GM18526 (cell line): ENCODE measurements around the gene COQ2.

Experiments used
- POLR2A ChIP-seq: IDR thresholded peaks from 3 replicates; pipeline ENCODE4 v1.6.1; 2011; ENCODE audit not compliant: insufficient read length; ENCODE audit errors: extremely low read depth

Gene COQ2

DNA sequence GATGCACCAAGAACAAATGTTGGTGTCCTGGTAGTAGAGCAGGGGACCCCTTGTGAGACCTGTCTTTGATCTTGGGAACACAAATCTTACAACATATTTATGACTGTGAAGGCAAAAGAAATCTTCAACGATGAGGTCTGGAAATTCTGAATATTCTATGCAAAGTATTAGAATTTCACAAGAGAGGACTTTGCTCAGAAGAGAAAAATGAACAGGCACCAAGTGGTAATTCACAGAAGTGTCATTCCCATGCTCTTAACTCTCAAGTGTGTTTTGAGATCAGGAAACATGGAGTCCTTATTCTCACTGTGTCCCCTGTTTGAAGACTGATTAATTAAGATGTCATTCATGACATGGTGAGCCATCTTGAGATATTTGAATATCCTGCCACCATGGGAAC lies 52.5 kb downstream of the COQ2 start:
- no peak for TF ChIP-seq POLR2A

- TF ChIP-seq POLR2A = no peak
These were observed 53.0 kb downstream of the COQ2 start for GRCh38 chr4:83231620-83232076.

DNA sequence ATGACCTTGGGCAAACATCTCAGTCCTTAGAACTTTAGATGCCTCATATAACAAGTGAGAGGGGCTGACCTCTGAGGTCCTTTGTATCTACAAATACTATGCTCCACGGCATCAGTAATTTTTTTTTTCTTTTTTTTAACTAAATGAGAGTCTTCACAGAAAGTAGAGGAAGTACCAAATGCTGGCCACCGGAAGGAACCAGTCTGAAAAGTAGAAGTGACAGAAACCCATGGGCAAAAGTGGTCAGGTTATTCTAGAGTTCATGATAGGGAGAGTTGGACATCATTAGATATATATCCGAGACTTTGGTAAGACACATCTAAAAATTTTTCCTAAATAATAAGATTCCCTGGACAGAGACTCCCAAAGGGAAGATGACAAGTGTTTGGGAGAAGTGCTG lies 53.7 kb downstream of the COQ2 start:
- no peak for TF ChIP-seq POLR2A

DNA sequence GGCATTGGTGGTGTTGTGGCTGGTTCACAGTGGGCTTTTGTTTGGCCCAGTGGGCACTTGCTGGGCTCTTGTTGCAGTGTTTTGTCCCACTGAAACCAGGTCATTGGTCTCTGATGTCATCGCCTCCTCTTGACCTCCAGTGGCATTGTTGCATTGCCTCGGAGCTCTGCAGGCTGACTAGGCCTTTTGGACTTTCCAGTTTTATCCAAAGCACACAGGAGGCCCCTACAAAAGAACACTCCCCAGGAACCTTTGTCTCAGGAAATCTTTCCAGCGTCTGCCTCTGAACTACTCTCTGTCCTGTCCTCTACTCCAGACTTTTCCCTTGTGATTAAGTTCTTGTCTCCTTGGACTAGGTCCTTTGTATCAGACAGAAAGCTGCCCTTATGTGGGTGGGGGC lies 54.8 kb downstream of the COQ2 start:
- no peak for TF ChIP-seq POLR2A

DNA sequence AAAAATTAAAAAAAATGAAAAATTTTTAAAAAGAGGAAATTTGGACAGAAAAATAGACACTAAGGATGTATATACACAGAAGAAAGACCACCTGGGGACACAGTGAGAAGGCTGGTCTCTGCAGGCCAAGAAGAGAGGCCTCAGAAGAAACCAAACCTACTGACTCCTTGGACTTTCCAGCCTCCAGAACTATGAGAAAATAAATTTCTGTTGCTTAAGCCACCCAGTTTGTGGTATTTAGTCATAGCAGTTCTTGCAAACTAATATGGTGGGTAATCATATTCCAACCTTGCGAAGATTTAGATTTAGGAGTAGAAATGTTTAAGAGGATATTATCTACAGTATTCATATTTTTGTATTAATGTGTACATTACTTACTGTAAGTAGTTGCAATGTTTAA lies 56.4 kb downstream of the COQ2 start:
- TF ChIP-seq POLR2A = no peak

- TF ChIP-seq POLR2A = no peak
These were observed 59.9 kb downstream of the COQ2 start for GRCh38 chr4:83224502-83225197.

GRCh38 chr4:83223781-83224180 lies 60.8 kb downstream of the COQ2 start:
- TF ChIP-seq POLR2A = no peak

DNA sequence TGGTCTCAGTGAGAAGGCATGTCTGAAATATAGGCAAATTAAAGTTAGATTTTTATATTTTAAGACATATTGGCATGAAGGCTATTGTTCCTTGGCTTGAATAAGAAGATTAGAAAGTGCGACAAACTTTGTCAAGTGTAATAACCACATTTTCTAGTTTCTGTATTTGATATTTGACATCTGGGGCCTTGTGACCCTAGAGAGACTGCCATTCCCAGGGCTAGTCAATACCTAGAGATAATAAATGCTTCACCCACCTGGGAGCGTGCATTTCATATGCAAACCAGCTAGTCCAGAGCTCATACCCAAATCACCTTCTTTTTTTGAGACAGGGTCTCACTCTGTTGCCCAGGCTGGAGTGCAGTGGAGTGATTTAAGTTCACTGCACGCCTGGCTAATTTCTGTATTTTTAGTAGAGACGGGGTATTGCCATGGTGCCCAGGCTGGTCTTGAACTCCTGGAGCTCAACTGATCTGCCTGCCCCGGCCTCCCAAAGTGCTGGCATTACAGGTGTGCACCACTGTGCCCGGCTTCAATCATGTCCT lies 62.6 kb downstream of the COQ2 start:
- TF ChIP-seq POLR2A = no peak

GRCh38 chr4:83219344-83220331 lies 65.0 kb downstream of the COQ2 start:
- TF ChIP-seq POLR2A = no peak

DNA sequence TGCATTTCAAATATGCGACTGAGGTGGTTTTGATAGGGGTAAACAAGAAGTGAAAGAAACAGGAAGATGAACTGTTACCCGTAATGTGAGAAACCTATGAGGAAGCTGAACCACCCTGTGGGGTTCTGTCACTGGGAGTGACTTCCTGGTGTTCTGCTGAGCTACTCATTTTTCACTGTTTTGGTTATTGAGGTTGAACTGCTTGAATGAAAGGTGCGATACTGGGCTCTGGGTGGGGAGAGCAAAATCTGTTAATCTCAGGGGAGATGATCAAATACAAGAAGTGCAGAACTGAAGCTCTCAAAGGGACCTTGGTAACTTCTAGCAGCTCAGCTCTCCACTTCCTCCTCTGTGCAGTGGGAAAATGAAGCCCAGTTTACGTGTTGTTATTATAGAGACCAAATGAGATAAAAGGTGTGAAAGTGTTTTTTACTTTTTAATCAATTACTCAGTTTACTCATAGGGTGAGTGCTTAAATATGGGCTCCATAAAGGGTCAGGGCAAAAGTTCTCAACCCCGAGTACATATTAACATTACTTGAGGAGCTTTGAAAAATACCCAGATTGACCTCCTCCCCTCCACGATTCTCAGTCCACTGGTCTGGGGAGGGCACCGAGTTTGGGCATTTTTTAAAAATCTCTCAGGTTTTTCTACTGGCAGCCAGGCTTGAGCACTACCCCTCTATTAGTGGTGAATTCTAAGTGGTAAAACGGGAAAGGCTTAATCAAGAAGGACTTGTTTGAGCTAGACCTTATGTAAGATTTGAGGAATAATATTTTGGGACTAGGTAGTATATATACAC lies 66.7 kb downstream of the COQ2 start:
- TF ChIP-seq POLR2A = no peak

- no peak for TF ChIP-seq POLR2A
These were observed 67.5 kb downstream of the COQ2 start for GRCh38 chr4:83216959-83217683.

- TF ChIP-seq POLR2A = no peak
These were observed 70.5 kb downstream of the COQ2 start for GRCh38 chr4:83214079-83214478.
